ENCODE data around the gene HLA-DQA1. TPM values are rescaled to one million over a fixed set of nuclear protein-coding genes. Genes with fewer than 3 reads are reported as not detected.
A peak's percentile ranks its signal among the peaks of the same experiment; 100 is the strongest.

Gene HLA-DQA1
- total RNA-seq, 1 experiment from 2014 or later: 0.86 TPM

- TF ChIP-seq EZH2phosphoT487 (IDR thresholded peaks at IDR 0.05; ENCODE audit: borderline replicate concordance) (no peak), SRF (IDR thresholded peaks at IDR 0.05; ENCODE audit: low read depth) (no peak), CTCF (IDR thresholded peaks at IDR 0.05 in 2 of 3, conservative IDR thresholded peaks at IDR 0.05 in 1 of 3; ENCODE audit: borderline replicate concordance in 1 of 3, insufficient read depth in 1 of 3, low read depth in 2 of 3, low read length in 2 of 3) (peak; percentile 65 to 80 (median 66); a peak in 5 of 6 replicates), RAD21 (IDR thresholded peaks at IDR 0.05; ENCODE audit: low read depth) (peak; percentile 87), CBX3 (IDR thresholded peaks at IDR 0.05; ENCODE audit: low read depth) (no peak)
Observed at GRCh38 chr6:32692019-32692418, 54.8 kb downstream of the HLA-DQA1 start.

More at GRCh38 chr6:32692019-32692418, 54.8 kb downstream of the HLA-DQA1 start:
- H3K36me3 ChIP-seq (ENCODE audit: control insufficient read depth in 1 of 2, insufficient read depth in 2 of 2, low read length in 2 of 2): no peaks in the 10 kb centered on the region
- no peaks in the 10 kb centered on the region for H3K27me3 ChIP-seq (ENCODE audit: insufficient read depth, low read length)
- H3K9me3 ChIP-seq (ENCODE audit: control insufficient read depth in 1 of 2, insufficient read depth in 1 of 2, low read depth in 1 of 2, low read length in 2 of 2): no peaks in the 10 kb centered on the region
- BruUV-seq (replicated peaks): no TSS peak
- no peaks in the 10 kb centered on the region for H3K9me2 ChIP-seq (ENCODE audit: insufficient read depth)
- H3K79me2 ChIP-seq (ENCODE audit: insufficient read depth, low read length): no peaks in the 10 kb centered on the region
- CTCF ChIA-PET: interaction anchor here (0.7 to 1.6 kb wide), 17 partner anchors 9 to 278 kb away, joined by 3 to 26 read pairs (median 7); partner anchors contain the start of gene HLA-DRA
- peak overlapping the region; percentile 35 for H2AFZ ChIP-seq (ENCODE audit: low read depth, low read length, poor library complexity, severe bottlenecking)
- no peaks in the 10 kb centered on the region for H3K4me1 ChIP-seq (ENCODE audit: control insufficient read depth in 1 of 2, insufficient read depth in 2 of 2, low read length in 2 of 2)
- no peak overlapping the region for H3K4me2 ChIP-seq (ENCODE audit: low read length)
- no peaks in the 10 kb centered on the region for H4K20me1 ChIP-seq (ENCODE audit: insufficient read depth)
- intact Hi-C loops (cut with micrococcal nuclease): loop anchor here (1.0 to 2.0 kb wide), 2 partner anchors 259 to 447 kb away; no protein-coding TSS in a partner anchor
- RAD21 ChIA-PET (ENCODE audit: low non-redundant PET in 1 of 2, low total read pairs in 2 of 2, uncharacterized antibody in 2 of 2, unreplicated experiment in 2 of 2): interaction anchor here (0.6 to 1.1 kb wide), 5 partner anchors 8 to 277 kb away, joined by 3 read pairs; no protein-coding TSS in a partner anchor
- peak; percentile 42 for DNase-seq (ENCODE audit: low read depth, low spot score)
- no peak overlapping the region for H3K4me3 ChIP-seq (replicated peaks in 1 of 2; ENCODE audit: low read depth in 1 of 2, low read length in 2 of 2)
- peak; percentile 91 for ATAC-seq
- no peak overlapping the region for H3K27ac ChIP-seq (ENCODE audit: low read depth, low read length)
- H3K9ac ChIP-seq (ENCODE audit: low read length): no peak overlapping the region
- POLR2A ChIA-PET: no interaction called here

Other genes starting within 250 kb of the HLA-DQA1 start
- not detected for gene BTNL2, start 230.2 kb upstream of the HLA-DQA1 start, total RNA-seq (2021; ENCODE audit: unreplicated experiment)
- 4.7 TPM for gene HLA-DRA, start 197.5 kb upstream of the HLA-DQA1 start, total RNA-seq (2021; ENCODE audit: unreplicated experiment)
- gene HLA-DRB5, start 107.1 kb upstream of the HLA-DQA1 start, total RNA-seq (2021; ENCODE audit: unreplicated experiment): not detected
- 2.7 TPM for gene HLA-DRB1, start 47.6 kb upstream of the HLA-DQA1 start, total RNA-seq (2021; ENCODE audit: unreplicated experiment)
- gene HLA-DQB1, start 29.3 kb downstream of the HLA-DQA1 start, total RNA-seq (2021; ENCODE audit: unreplicated experiment): 2.1 TPM
- gene HLA-DQA2, start 104.0 kb downstream of the HLA-DQA1 start, total RNA-seq (2021; ENCODE audit: unreplicated experiment): not detected
- gene HLA-DQB2, start 126.1 kb downstream of the HLA-DQA1 start, total RNA-seq (2021; ENCODE audit: unreplicated experiment): 1.8 TPM
- 0.64 TPM for gene HLA-DOB, start 179.6 kb downstream of the HLA-DQA1 start, total RNA-seq (2021; ENCODE audit: unreplicated experiment)
- gene TAP2, start 201.3 kb downstream of the HLA-DQA1 start, total RNA-seq (2021; ENCODE audit: unreplicated experiment): 59.9 TPM
- 0.96 TPM for gene PSMB8, start 206.6 kb downstream of the HLA-DQA1 start, total RNA-seq (2021; ENCODE audit: unreplicated experiment)
- 32.2 TPM for gene TAP1, start 216.3 kb downstream of the HLA-DQA1 start, total RNA-seq (2021; ENCODE audit: unreplicated experiment)
- gene PSMB9, start 216.8 kb downstream of the HLA-DQA1 start, total RNA-seq (2021; ENCODE audit: unreplicated experiment): 8.1 TPM